ENCODE data around the gene TSHZ2. TPM values are rescaled to one million over a fixed set of nuclear protein-coding genes. Genes with fewer than 3 reads are reported as not detected.

The TSHZ2 gene
- total and polyA plus RNA-seq, 9 of the 15 experiments (the other 6 are each of a cell fraction or from before 2014, with no cell fraction given) = 0.03 to 0.20 (median 0.05) TPM; not detected in 4

DNA sequence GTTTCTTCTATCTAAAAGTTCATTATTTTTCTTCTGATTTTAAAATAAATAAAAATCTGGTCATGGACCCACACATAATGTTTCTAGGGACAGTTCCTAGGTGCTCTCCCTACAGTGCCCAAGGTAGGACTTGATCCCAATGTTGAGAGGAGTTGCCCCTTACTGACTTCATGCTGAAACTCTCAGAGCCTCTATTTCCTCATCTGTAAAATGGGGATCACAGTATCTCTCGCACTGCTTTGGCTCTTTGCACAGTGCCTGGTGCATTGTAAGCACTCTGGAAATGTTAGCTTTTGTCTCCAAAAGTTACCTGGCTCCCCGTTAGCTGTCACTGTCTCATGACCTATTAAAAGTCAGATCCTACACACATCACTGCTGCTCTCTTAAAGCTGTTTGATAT is 205.5 kb downstream of the TSHZ2 start (continued):
- TF ChIP-seq PHF8 (IDR thresholded peaks at IDR 0.05; ENCODE audit: borderline replicate concordance, low read length) = no peak
- TF ChIP-seq, protein P1, sequence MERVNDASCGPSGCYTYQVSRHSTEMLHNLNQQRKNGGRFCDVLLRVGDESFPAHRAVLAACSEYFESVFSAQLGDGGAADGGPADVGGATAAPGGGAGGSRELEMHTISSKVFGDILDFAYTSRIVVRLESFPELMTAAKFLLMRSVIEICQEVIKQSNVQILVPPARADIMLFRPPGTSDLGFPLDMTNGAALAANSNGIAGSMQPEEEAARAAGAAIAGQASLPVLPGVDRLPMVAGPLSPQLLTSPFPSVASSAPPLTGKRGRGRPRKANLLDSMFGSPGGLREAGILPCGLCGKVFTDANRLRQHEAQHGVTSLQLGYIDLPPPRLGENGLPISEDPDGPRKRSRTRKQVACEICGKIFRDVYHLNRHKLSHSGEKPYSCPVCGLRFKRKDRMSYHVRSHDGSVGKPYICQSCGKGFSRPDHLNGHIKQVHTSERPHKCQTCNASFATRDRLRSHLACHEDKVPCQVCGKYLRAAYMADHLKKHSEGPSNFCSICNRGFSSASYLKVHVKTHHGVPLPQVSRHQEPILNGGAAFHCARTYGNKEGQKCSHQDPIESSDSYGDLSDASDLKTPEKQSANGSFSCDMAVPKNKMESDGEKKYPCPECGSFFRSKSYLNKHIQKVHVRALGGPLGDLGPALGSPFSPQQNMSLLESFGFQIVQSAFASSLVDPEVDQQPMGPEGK (CRISPR knock-in tag; IDR thresholded peaks at IDR 0.05; ENCODE audit: borderline replicate concordance) = no peak
- no peak for TF ChIP-seq ZBTB1 (CRISPR knock-in tag; IDR thresholded peaks at IDR 0.05; ENCODE audit: borderline replicate concordance, low read depth)
- TF ChIP-seq ZNF41 (CRISPR knock-in tag; conservative IDR thresholded peaks at IDR 0.05) = no peak
- TF ChIP-seq HDAC2 (IDR thresholded peaks at IDR 0.05) = 0 out of 2 replicates have a peak, but pooled peaks have one; percentile 21
- no peak for TF ChIP-seq SRSF7 (optimal IDR thresholded peaks at IDR 0.05; ENCODE audit: low read depth, low read length)
- TF ChIP-seq, protein P2, sequence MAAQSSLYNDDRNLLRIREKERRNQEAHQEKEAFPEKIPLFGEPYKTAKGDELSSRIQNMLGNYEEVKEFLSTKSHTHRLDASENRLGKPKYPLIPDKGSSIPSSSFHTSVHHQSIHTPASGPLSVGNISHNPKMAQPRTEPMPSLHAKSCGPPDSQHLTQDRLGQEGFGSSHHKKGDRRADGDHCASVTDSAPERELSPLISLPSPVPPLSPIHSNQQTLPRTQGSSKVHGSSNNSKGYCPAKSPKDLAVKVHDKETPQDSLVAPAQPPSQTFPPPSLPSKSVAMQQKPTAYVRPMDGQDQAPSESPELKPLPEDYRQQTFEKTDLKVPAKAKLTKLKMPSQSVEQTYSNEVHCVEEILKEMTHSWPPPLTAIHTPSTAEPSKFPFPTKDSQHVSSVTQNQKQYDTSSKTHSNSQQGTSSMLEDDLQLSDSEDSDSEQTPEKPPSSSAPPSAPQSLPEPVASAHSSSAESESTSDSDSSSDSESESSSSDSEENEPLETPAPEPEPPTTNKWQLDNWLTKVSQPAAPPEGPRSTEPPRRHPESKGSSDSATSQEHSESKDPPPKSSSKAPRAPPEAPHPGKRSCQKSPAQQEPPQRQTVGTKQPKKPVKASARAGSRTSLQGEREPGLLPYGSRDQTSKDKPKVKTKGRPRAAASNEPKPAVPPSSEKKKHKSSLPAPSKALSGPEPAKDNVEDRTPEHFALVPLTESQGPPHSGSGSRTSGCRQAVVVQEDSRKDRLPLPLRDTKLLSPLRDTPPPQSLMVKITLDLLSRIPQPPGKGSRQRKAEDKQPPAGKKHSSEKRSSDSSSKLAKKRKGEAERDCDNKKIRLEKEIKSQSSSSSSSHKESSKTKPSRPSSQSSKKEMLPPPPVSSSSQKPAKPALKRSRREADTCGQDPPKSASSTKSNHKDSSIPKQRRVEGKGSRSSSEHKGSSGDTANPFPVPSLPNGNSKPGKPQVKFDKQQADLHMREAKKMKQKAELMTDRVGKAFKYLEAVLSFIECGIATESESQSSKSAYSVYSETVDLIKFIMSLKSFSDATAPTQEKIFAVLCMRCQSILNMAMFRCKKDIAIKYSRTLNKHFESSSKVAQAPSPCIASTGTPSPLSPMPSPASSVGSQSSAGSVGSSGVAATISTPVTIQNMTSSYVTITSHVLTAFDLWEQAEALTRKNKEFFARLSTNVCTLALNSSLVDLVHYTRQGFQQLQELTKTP (IDR thresholded peaks at IDR 0.05; ENCODE audit: low read depth in 1 of 2, partially characterized antibody in 2 of 2) = no peak
- TF ChIP-seq ZFP1 (CRISPR knock-in tag; IDR thresholded peaks at IDR 0.05) = no peak
- TF ChIP-seq HNRNPH1 (optimal IDR thresholded peaks at IDR 0.05; ENCODE audit: low read depth, low read length) = no peak
- no peak for TF ChIP-seq NUFIP1 (IDR thresholded peaks at IDR 0.05; ENCODE audit: partially characterized antibody)
- TF ChIP-seq, protein P3, sequence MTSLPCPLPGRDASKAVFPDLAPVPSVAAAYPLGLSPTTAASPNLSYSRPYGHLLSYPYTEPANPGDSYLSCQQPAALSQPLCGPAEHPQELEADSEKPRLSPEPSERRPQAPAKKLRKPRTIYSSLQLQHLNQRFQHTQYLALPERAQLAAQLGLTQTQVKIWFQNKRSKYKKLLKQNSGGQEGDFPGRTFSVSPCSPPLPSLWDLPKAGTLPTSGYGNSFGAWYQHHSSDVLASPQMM (CRISPR knock-in tag; IDR thresholded peaks at IDR 0.05) = no peak
- no peak for TF ChIP-seq PRMT5 (CRISPR knock-in tag; IDR thresholded peaks at IDR 0.05)
- no peak for TF ChIP-seq ZNF224 (CRISPR knock-in tag; IDR thresholded peaks at IDR 0.05)
- TF ChIP-seq, protein P4, sequence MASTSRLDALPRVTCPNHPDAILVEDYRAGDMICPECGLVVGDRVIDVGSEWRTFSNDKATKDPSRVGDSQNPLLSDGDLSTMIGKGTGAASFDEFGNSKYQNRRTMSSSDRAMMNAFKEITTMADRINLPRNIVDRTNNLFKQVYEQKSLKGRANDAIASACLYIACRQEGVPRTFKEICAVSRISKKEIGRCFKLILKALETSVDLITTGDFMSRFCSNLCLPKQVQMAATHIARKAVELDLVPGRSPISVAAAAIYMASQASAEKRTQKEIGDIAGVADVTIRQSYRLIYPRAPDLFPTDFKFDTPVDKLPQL (IDR thresholded peaks at IDR 0.05; ENCODE audit: extremely low read depth, insufficient read length) = no peak
